ENCODE results near the gene ABCA13.

DNA sequence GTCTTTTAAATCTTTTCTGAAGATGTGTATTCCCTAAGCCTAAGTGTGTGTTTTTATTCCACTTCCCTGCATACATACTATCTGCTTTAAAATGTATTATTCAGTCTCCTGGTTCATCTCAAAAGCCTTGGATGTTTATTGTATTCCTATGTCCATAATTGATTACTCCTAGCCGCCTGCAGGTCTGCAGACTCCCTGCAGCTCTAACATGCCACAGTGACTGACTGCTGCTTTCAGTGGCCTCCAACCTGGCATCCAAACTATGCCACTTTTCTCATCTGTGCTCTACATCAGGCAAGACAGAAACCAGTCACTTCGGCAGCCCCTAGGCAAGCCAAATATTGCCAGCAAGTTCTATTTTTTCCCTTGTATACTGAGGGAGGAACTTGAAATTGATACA lies 81.7 kb downstream of the ABCA13 start:
- TF ChIP-seq, protein P1, sequence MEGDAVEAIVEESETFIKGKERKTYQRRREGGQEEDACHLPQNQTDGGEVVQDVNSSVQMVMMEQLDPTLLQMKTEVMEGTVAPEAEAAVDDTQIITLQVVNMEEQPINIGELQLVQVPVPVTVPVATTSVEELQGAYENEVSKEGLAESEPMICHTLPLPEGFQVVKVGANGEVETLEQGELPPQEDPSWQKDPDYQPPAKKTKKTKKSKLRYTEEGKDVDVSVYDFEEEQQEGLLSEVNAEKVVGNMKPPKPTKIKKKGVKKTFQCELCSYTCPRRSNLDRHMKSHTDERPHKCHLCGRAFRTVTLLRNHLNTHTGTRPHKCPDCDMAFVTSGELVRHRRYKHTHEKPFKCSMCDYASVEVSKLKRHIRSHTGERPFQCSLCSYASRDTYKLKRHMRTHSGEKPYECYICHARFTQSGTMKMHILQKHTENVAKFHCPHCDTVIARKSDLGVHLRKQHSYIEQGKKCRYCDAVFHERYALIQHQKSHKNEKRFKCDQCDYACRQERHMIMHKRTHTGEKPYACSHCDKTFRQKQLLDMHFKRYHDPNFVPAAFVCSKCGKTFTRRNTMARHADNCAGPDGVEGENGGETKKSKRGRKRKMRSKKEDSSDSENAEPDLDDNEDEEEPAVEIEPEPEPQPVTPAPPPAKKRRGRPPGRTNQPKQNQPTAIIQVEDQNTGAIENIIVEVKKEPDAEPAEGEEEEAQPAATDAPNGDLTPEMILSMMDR (IDR thresholded peaks at IDR 0.05; ENCODE audit: low read depth, low read length) = no peak
- no peak for TF ChIP-seq EZH2phosphoT487 (IDR thresholded peaks at IDR 0.05; ENCODE audit: low read depth)

All from OCI-LY3 (cell line).